Measurements from ENCODE around the gene SH3PXD2B. TPM values are rescaled to one million over a fixed set of nuclear protein-coding genes. Genes with fewer than 3 reads are reported as not detected.

Gene SH3PXD2B
- total RNA-seq, 1 experiment from 2014 or later, result 27.5 TPM

GRCh38 chr5:172293054-172293744, 161.1 kb downstream of the SH3PXD2B start:
- Histone ChIP-seq H3K36me3 (ENCODE audit: control insufficient read depth in 1 of 2, insufficient read depth in 2 of 2, low read length in 2 of 2) (no peaks in the 10 kb centered on the region), H3K4me3 (replicated peaks in 1 of 2; ENCODE audit: low read depth in 1 of 2, low read length in 2 of 2) (no peak overlapping the region), H3K4me2 (ENCODE audit: low read length) (peak overlapping the region; percentile 27), H3K9me3 (ENCODE audit: control insufficient read depth in 1 of 2, insufficient read depth in 1 of 2, low read depth in 1 of 2, low read length in 2 of 2) (no peaks in the 10 kb centered on the region), H3K79me2 (ENCODE audit: insufficient read depth, low read length) (no peaks in the 10 kb centered on the region), H3K27me3 (ENCODE audit: insufficient read depth, low read length) (no peaks in the 10 kb centered on the region), H2AFZ (ENCODE audit: low read depth, low read length, poor library complexity, severe bottlenecking) (peak overlapping the region; percentile 79), H3K9me2 (ENCODE audit: insufficient read depth) (no peaks in the 10 kb centered on the region), H3K27ac (ENCODE audit: low read depth, low read length) (no peak overlapping the region), H3K4me1 (ENCODE audit: control insufficient read depth in 1 of 2, insufficient read depth in 2 of 2, low read length in 2 of 2) (peaks cover 4 to 5% of the 10 kb centered on the region in 2 experiments; a peak in 2 of 4 replicates), H3K9ac (ENCODE audit: low read length) (no peak overlapping the region), H4K20me1 (ENCODE audit: insufficient read depth) (no peaks in the 10 kb centered on the region)
- POLR2A ChIA-PET, result interaction anchor here (0.7 to 1.1 kb wide), 2 partner anchors 10 to 11 kb away, joined by 3 to 6 read pairs; partner anchors contain the start of gene UBTD2
- ATAC-seq (peak; percentile 97), DNase-seq (ENCODE audit: low read depth, low spot score) (peak; percentile 63)
- no TSS peak for BruUV-seq (replicated peaks)
- intact Hi-C loops (cut with micrococcal nuclease), result loop anchor here (1.0 to 10.0 kb wide), 3 partner anchors 186 to 381 kb away; partner anchors contain the start of gene FBXW11
- RAD21 ChIA-PET (ENCODE audit: low non-redundant PET in 1 of 2, low total read pairs in 2 of 2, uncharacterized antibody in 2 of 2, unreplicated experiment in 2 of 2), result interaction anchor here in 1 of 2 experiments (0.6 to 1.1 kb wide), 2 partner anchors 186 to 191 kb away, joined by 3 to 4 read pairs; no protein-coding TSS in a partner anchor
- CTCF ChIA-PET, result interaction anchor here (0.6 to 3.4 kb wide), 12 partner anchors 8 to 385 kb away, joined by 3 to 19 read pairs (median 4); partner anchors contain the start of genes FBXW11 and UBTD2
- no peak for TF ChIP-seq ZBTB33 (IDR thresholded peaks at IDR 0.05; ENCODE audit: extremely low read depth, insufficient replicate concordance, low read length)
- TF ChIP-seq JUND (IDR thresholded peaks at IDR 0.05), result no peak
- no peak for TF ChIP-seq FOSL1 (IDR thresholded peaks at IDR 0.05; ENCODE audit: low read depth)
- no peak for TF ChIP-seq ATF3 (IDR thresholded peaks at IDR 0.05)
- TF ChIP-seq ELF1 (IDR thresholded peaks at IDR 0.05; ENCODE audit: borderline replicate concordance, low read depth), result no peak
- no peak for TF ChIP-seq CEBPB (IDR thresholded peaks at IDR 0.05; ENCODE audit: low read depth)
- 0 out of 2 replicates have a peak, but pooled peaks have one; percentile 26 for TF ChIP-seq MAX (IDR thresholded peaks at IDR 0.05)
- no peak for TF ChIP-seq EZH2 (IDR thresholded peaks at IDR 0.05)
- no peak for TF ChIP-seq REST (IDR thresholded peaks at IDR 0.05; ENCODE audit: low read depth)
- no peak for TF ChIP-seq SIN3A (IDR thresholded peaks at IDR 0.05; ENCODE audit: low read depth)
- TF ChIP-seq CBX3 (IDR thresholded peaks at IDR 0.05; ENCODE audit: low read depth), result peak; percentile 66; the same call in 1 of the 2 replicates
- peak; percentile 71 for TF ChIP-seq SP1 (IDR thresholded peaks at IDR 0.05; ENCODE audit: low read depth)
- 0 out of 2 replicates have a peak, but pooled peaks have one; percentile 13 for TF ChIP-seq POLR2AphosphoS5 (IDR thresholded peaks at IDR 0.05; ENCODE audit: low read depth, low read length)
- TF ChIP-seq POLR2A (IDR thresholded peaks at IDR 0.05; ENCODE audit: borderline replicate concordance, extremely low read depth, insufficient read depth, insufficient read length), result no peak
- peak; percentile 84 to 92 (median 92) for TF ChIP-seq CTCF (IDR thresholded peaks at IDR 0.05 in 2 of 3, conservative IDR thresholded peaks at IDR 0.05 in 1 of 3; ENCODE audit: borderline replicate concordance in 1 of 3, insufficient read depth in 1 of 3, low read depth in 2 of 3, low read length in 2 of 3)
- no peak for TF ChIP-seq ZFX (IDR thresholded peaks at IDR 0.05)
- peak; percentile 96 for TF ChIP-seq RAD21 (IDR thresholded peaks at IDR 0.05; ENCODE audit: low read depth)
- no peak for TF ChIP-seq ZNF274 (IDR thresholded peaks at IDR 0.05; ENCODE audit: low read depth, low read length)
- no peak for TF ChIP-seq EZH2phosphoT487 (IDR thresholded peaks at IDR 0.05; ENCODE audit: borderline replicate concordance)

All from HCT116 (cell line).